Small intestine (tissue), 7 donors: ENCODE results near the gene FAM240A. TPM values are rescaled to one million over a fixed set of nuclear protein-coding genes. Genes with fewer than 3 reads are reported as not detected.

ENCODE experiments used
- DNase-seq, 2 donors: peaks; one replicate each; pipeline versions ENCODE4 v3.0.0 to v3.0.0-alpha.2; 2013
- FAIRE-seq: peaks from 2 replicates; lab custom pipeline; 2012; peaks lifted over from hg19 to GRCh38; lab: Jason Lieb, UNC
- H3K27ac ChIP-seq, 3 donors: one replicate each; pipeline ENCODE4 v1.5.1; 2013; ENCODE audit warnings: low read length in 2 of 3, mild to moderate bottlenecking in 2 of 3, control low read depth in 1 of 3, inconsistent platforms in 1 of 3, low read depth in 1 of 3, moderate library complexity in 1 of 3
- H3K27me3 ChIP-seq, 3 donors: one replicate each; pipeline ENCODE4 v1.6.1; 2013; ENCODE audit warnings: low read length in 3 of 3, inconsistent platforms in 1 of 3; ENCODE audit not compliant: control insufficient read depth in 3 of 3, insufficient read depth in 3 of 3
- H3K36me3 ChIP-seq, 3 donors: one replicate each; pipeline ENCODE4 v1.6.1; 2013; ENCODE audit warnings: low read length in 3 of 3, inconsistent platforms in 1 of 3, low read depth in 1 of 3, mild to moderate bottlenecking in 1 of 3, moderate library complexity in 1 of 3; ENCODE audit not compliant: control insufficient read depth in 3 of 3, insufficient read depth in 2 of 3
- H3K4me1 ChIP-seq, 3 donors: one replicate each; pipeline ENCODE4 v1.6.1; 2013; ENCODE audit warnings: low read length in 2 of 3, inconsistent platforms in 1 of 3, low read depth in 1 of 3, mild to moderate bottlenecking in 1 of 3, moderate library complexity in 1 of 3; ENCODE audit not compliant: control insufficient read depth in 3 of 3, insufficient read depth in 2 of 3
- H3K4me3 ChIP-seq, 3 donors: one replicate each; pipeline ENCODE4 v1.5.1; 2013; ENCODE audit warnings: low read length in 3 of 3, control low read depth in 1 of 3, inconsistent platforms in 1 of 3, low read depth in 1 of 3, mild to moderate bottlenecking in 1 of 3, moderate library complexity in 1 of 3
- H3K9me3 ChIP-seq, 2 donors: one replicate each; pipeline ENCODE4 v1.6.1; 2013; ENCODE audit warnings: low read depth in 1 of 2, low read length in 1 of 2; ENCODE audit not compliant: control insufficient read depth in 2 of 2, insufficient read depth in 1 of 2
- WGBS, 3 donors: extraction: QIAGEN DNeasy Blood & Tissue Kit; methylation state at CpG; one replicate each; pipeline ENCODE4 v1.1.7; 2013; 5-methylcytosine and 5-hydroxymethylcytosine counted together
- polyA plus RNA-seq, 4 donors: library from polyadenylated mRNA; stranded (reverse) in 3 of 4; unstranded in 1 of 4; fragments of 200-250 nt in 3 of 4; fragments of 120-200 nt in 1 of 4; gene quantifications; one replicate each; pipeline versions ENCODE4 v1.2.1 to v1.2.3, GENCODE V29; 2013
- donor health status: healthy with polysubstance abuse.
- donor health status: control.
- donor health status: control.
- donor health status: Bipolar disorder and iron deficiency.
- donor health status: healthy.

Gene FAM240A
- polyA plus RNA-seq, 4 donors = not detected

GRCh38 chr3:46669191-46669999, 57.1 kb downstream of the FAM240A start:
- FAIRE-seq (no peak), DNase-seq (no peak)
- Histone ChIP-seq H3K36me3 (peaks cover 0 to 38% (median 0%) of the 10 kb centered on the region in 3 donors), H3K4me1 (peaks cover 0 to 36% (median 0%) of the 10 kb centered on the region in 3 donors), H3K27me3 (no peaks in the 10 kb centered on the region), H3K4me3 (no peak overlapping the region), H3K27ac (no peak overlapping the region), H3K9me3 (no peaks in the 10 kb centered on the region)
- 65 to 80% (median 77%) methylated on average over 9 of the region's 9 CpGs for WGBS, 3 donors

- no peak overlapping the region for H3K4me3 ChIP-seq
- FAIRE-seq (no peak), DNase-seq (no peak)
- WGBS, 3 donors = 83 to 89% (median 86%) methylated on average over 16 to 17 of the region's 17 CpGs
- H3K9me3 ChIP-seq = no peaks in the 10 kb centered on the region
- H3K4me1 ChIP-seq = peaks cover 0 to 36% (median 0%) of the 10 kb centered on the region in 3 donors
- no peak overlapping the region for H3K27ac ChIP-seq
- no peaks in the 10 kb centered on the region for H3K27me3 ChIP-seq
- peaks cover 0 to 46% (median 0%) of the 10 kb centered on the region in 3 donors for H3K36me3 ChIP-seq
These were observed 57.9 kb downstream of the FAM240A start for GRCh38 chr3:46670000-46670890.

GRCh38 chr3:46670891-46671427, 58.6 kb downstream of the FAM240A start:
- DNase-seq = no peak
- WGBS, 3 donors = 91 to 95% (median 91%) methylated on average over 4 of the region's 4 CpGs
- FAIRE-seq = no peak
- Histone ChIP-seq H3K4me1 (peaks cover 0 to 34% (median 0%) of the 10 kb centered on the region in 3 donors), H3K9me3 (no peaks in the 10 kb centered on the region), H3K27ac (no peak overlapping the region), H3K27me3 (no peaks in the 10 kb centered on the region), H3K36me3 (peaks cover 0 to 54% (median 0%) of the 10 kb centered on the region in 3 donors), H3K4me3 (no peak overlapping the region)

GRCh38 chr3:46671541-46672348, 59.4 kb downstream of the FAM240A start:
- FAIRE-seq (no peak), DNase-seq (no peak)
- no peak overlapping the region for H3K4me3 ChIP-seq
- 91 to 92% (median 92%) methylated on average over 25 of the region's 25 CpGs for WGBS, 3 donors
- peak overlapping the region in 1 of 3 donors; percentile 28 for H3K27ac ChIP-seq
- H3K36me3 ChIP-seq = peaks cover 0 to 59% (median 0%) of the 10 kb centered on the region in 3 donors
- peaks cover 0 to 29% (median 0%) of the 10 kb centered on the region in 3 donors for H3K4me1 ChIP-seq
- H3K27me3 ChIP-seq = no peaks in the 10 kb centered on the region
- no peaks in the 10 kb centered on the region for H3K9me3 ChIP-seq

GRCh38 chr3:46672349-46672695, 60.0 kb downstream of the FAM240A start:
- WGBS, 3 donors = 86 to 90% (median 87%) methylated on average over 6 of the region's 6 CpGs
- Histone ChIP-seq H3K4me1 (peaks cover 0 to 29% (median 0%) of the 10 kb centered on the region in 3 donors), H3K4me3 (no peak overlapping the region), H3K27ac (peak overlapping the region in 1 of 3 donors; percentile 57), H3K9me3 (no peaks in the 10 kb centered on the region), H3K36me3 (peaks cover 0 to 65% (median 0%) of the 10 kb centered on the region in 3 donors), H3K27me3 (no peaks in the 10 kb centered on the region)
- DNase-seq (no peak), FAIRE-seq (no peak)

- FAIRE-seq = no peak
- Histone ChIP-seq H3K9me3 (no peaks in the 10 kb centered on the region), H3K36me3 (peaks cover 0 to 72% (median 0%) of the 10 kb centered on the region in 3 donors), H3K4me1 (peaks cover 0 to 25% (median 0%) of the 10 kb centered on the region in 3 donors), H3K27me3 (no peaks in the 10 kb centered on the region), H3K4me3 (no peak overlapping the region), H3K27ac (peak overlapping the region in 1 of 3 donors; percentile 67)
- peak in 1 of 2 donors; percentile 77 for DNase-seq
- 77 to 82% (median 82%) methylated on average over 10 of the region's 10 CpGs for WGBS, 3 donors
These were observed 61.1 kb downstream of the FAM240A start for GRCh38 chr3:46673151-46674030.
